HUES48 (cell line): Measurements from ENCODE around the gene C9.
"Not testable (repeated sequence)": the region's sequence is repeated elsewhere in the genome, so short reads cannot be mapped to it uniquely, and the experiment has no call there.

Experiments used
- H3K27ac ChIP-seq: one replicate; pipeline ENCODE4 v1.7.0; 2013; ENCODE audit warnings: low read depth, low read length, inconsistent platforms
- H3K27me3 ChIP-seq: 2 replicates; pipeline ENCODE4 v1.6.1; 2013; ENCODE audit warnings: mild to moderate bottlenecking, low read length; ENCODE audit not compliant: control insufficient read depth, insufficient read depth
- H3K36me3 ChIP-seq: 2 replicates; pipeline ENCODE4 v1.6.1; 2013; ENCODE audit warnings: low read length; ENCODE audit not compliant: control insufficient read depth, insufficient read depth
- H3K4me1 ChIP-seq: 2 replicates; pipeline ENCODE4 v1.6.1; 2013; ENCODE audit warnings: mild to moderate bottlenecking, low read length; ENCODE audit not compliant: control insufficient read depth, insufficient read depth
- H3K4me3 ChIP-seq: 2 replicates; pipeline ENCODE4 v1.5.1; 2013; ENCODE audit warnings: mild to moderate bottlenecking, low read depth, low read length
- H3K9ac ChIP-seq: 2 replicates; pipeline ENCODE4 v1.6.1; 2013; ENCODE audit warnings: mild to moderate bottlenecking, low read depth, low read length, moderate library complexity
- H3K9me3 ChIP-seq: 2 replicates; pipeline ENCODE4 v1.6.1; 2013; ENCODE audit warnings: low read length; ENCODE audit not compliant: control insufficient read depth, insufficient read depth

C9 gene

GRCh38 chr5:39236718-39237117 lies 127.6 kb downstream of the C9 start:
- no peak overlapping the region for H3K27ac ChIP-seq
- peaks cover 4% of the 10 kb centered on the region for H3K9me3 ChIP-seq
- H3K4me3 ChIP-seq: no peak overlapping the region
- no peaks in the 10 kb centered on the region for H3K27me3 ChIP-seq
- no peak overlapping the region for H3K9ac ChIP-seq
- H3K36me3 ChIP-seq: no peaks in the 10 kb centered on the region
- no peaks in the 10 kb centered on the region for H3K4me1 ChIP-seq

GRCh38 chr5:39235648-39236047 lies 128.6 kb downstream of the C9 start:
- no peak overlapping the region for H3K27ac ChIP-seq

GRCh38 chr5:39234494-39234893 lies 129.8 kb downstream of the C9 start:
- H3K27ac ChIP-seq, H3K9ac ChIP-seq, H3K9me3 ChIP-seq, H3K36me3 ChIP-seq, H3K4me1 ChIP-seq, H3K4me3 ChIP-seq, H3K27me3 ChIP-seq: not testable (repeated sequence)

More at GRCh38 chr5:39235648-39236047, 128.6 kb downstream of the C9 start:
- H3K9ac ChIP-seq: no peak overlapping the region
- H3K4me1 ChIP-seq: no peaks in the 10 kb centered on the region
- peaks cover under 1% of the 10 kb centered on the region; the same call in 1 of the 2 replicates for H3K9me3 ChIP-seq
- H3K4me3 ChIP-seq: no peak overlapping the region
- no peaks in the 10 kb centered on the region for H3K36me3 ChIP-seq
- H3K27me3 ChIP-seq: no peaks in the 10 kb centered on the region
